Measurements from ENCODE around the gene XRCC4. TPM values are rescaled to one million over a fixed set of nuclear protein-coding genes. Genes with fewer than 3 reads are reported as not detected.

XRCC4 gene
- total and polyA plus RNA-seq, 2 of the 13 experiments (the other 11 are each of a cell fraction or from before 2014, with no cell fraction given): 2.8 to 12.6 TPM

DNA sequence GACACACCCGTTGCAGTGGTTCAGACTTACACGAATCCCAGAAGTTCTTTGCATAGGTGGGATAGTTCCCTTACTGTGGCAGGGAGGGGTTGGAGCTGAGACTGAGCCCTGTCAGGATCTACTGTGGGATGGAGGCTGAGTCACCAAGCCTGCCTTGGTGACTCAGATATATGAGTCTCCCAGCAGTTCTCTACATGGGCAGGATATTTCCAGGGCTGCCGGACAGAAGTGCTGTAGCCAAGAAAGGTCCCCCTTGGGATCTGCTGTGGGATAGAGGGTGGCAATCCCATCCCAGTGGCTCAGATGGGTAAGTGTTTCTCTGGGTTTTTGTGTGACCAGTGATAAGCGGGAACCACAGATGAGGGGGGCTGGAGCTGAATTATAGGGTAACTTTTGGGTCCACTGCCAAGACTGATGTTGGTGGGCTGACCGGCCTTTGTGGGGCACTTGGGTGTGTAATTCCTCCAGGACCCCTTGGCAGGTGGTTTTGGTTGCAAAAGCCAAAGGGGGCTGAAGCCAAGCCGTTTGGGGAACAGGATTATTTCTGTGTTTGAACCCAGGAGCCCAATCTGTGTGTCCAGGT, 18.7 kb downstream of the XRCC4 start:
- H3K27me3 ChIP-seq (ENCODE audit: control insufficient read depth in 1 of 2, insufficient read depth in 2 of 2, low read length in 2 of 2): no peaks in the 10 kb centered on the region
- no peaks in the 10 kb centered on the region for H4K20me1 ChIP-seq (ENCODE audit: insufficient read depth, low read length)
- intact Hi-C loops (cut with micrococcal nuclease; ENCODE audit: unreplicated experiment) (no loop called here), in situ Hi-C loops (cut with HindIII; ENCODE audit: extremely low pct_ligation_motif_present, low pct_unique_long_range_greater_than_20kb) (loop anchor here (25.0 kb wide), 2 partner anchors 466 to 734 kb away; no protein-coding TSS in a partner anchor)
- ChIA-PET POLR2A (no interaction called here), CTCF (ENCODE audit: low intra/inter-chr PET ratio, low total read pairs) (no interaction called here)
- H3K9me3 ChIP-seq (ENCODE audit: low read length): peaks cover 13% of the 10 kb centered on the region; the same call in 1 of the 2 replicates
- H2AFZ ChIP-seq (ENCODE audit: low read length): no peak overlapping the region
- TF ChIP-seq FOSL2 (CRISPR knock-in tag; IDR thresholded peaks at IDR 0.05) (peak; percentile 70), ZNF7 (CRISPR knock-in tag; IDR thresholded peaks at IDR 0.05) (no peak)
- H3K4me1 ChIP-seq (ENCODE audit: insufficient read depth, low read length): peaks cover 22% of the 10 kb centered on the region
- ATAC-seq (peak; percentile 70), DNase-seq (ENCODE audit: low spot score) (peak; percentile 28), FAIRE-seq (no peak)
- no peak overlapping the region for H3K4me3 ChIP-seq (replicated peaks in 1 of 3; ENCODE audit: insufficient read depth in 1 of 3, low read depth in 2 of 3, low read length in 3 of 3)
- no peak overlapping the region for H3K9ac ChIP-seq (ENCODE audit: insufficient read depth, low read depth, low read length)
- no peak overlapping the region for H3K27ac ChIP-seq (ENCODE audit: extremely low read length, insufficient read depth, low read length)
- no peaks in the 10 kb centered on the region for H3K36me3 ChIP-seq (replicated peaks in 1 of 2; ENCODE audit: control insufficient read depth in 1 of 2, insufficient read depth in 2 of 2, low read length in 2 of 2)
- H3K4me2 ChIP-seq (ENCODE audit: low read depth, low read length): no peak overlapping the region
- no TSS peak for BruUV-seq (replicated peaks)
- H3K79me2 ChIP-seq (ENCODE audit: insufficient read depth, low read length): no peaks in the 10 kb centered on the region
- 88% methylated on average over 5 of the region's 6 CpGs for WGBS (ENCODE audit: low lambda C conversion rate)

DNA sequence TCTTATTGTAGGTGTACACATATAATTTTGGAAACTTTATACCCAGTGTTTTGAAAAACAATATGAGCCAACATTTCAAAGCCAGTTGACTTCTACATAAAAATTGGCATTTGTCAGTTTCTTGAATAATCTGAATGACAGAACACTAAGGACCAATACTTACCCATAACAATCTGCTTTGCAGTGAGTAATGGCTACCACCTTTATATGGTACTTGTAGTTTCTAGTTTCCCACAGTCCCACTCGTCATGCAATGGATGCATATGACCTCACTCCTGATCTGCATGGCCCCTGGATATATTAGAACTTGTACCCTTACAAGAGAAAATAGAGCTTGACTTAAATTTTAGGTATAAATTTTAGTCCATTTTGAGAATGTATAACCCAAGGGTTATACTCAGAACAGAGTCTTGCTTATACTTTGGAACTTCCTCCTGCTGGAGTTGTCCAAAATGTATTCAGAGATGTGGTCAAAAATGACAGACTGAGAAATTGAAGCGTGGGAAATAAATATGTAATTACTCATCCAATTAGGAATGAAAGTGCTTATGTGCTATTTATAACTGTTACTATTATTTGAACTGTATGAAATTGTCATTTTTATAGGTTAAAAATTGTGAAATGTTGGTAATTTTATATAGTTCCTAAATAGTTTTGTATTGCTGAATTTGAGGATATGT, 19.5 kb downstream of the XRCC4 start:
- POLR2A ChIA-PET: no interaction called here
- H3K27ac ChIP-seq (ENCODE audit: extremely low read length, insufficient read depth, low read length): no peak overlapping the region
- peaks cover 22% of the 10 kb centered on the region for H3K4me1 ChIP-seq (ENCODE audit: insufficient read depth, low read length)
- H2AFZ ChIP-seq (ENCODE audit: low read length): no peak overlapping the region
- peaks cover 13% of the 10 kb centered on the region; the same call in 1 of the 2 replicates for H3K9me3 ChIP-seq (ENCODE audit: low read length)
- CTCF ChIA-PET (ENCODE audit: low intra/inter-chr PET ratio, low total read pairs): no interaction called here
- no peaks in the 10 kb centered on the region for H3K79me2 ChIP-seq (ENCODE audit: insufficient read depth, low read length)
- H3K36me3 ChIP-seq (replicated peaks in 1 of 2; ENCODE audit: control insufficient read depth in 1 of 2, insufficient read depth in 2 of 2, low read length in 2 of 2): no peaks in the 10 kb centered on the region
- DNase-seq (ENCODE audit: low spot score) (no peak), ATAC-seq (no peak), FAIRE-seq (no peak)
- H3K4me2 ChIP-seq (ENCODE audit: low read depth, low read length): no peak overlapping the region
- in situ Hi-C loops (cut with HindIII; ENCODE audit: extremely low pct_ligation_motif_present, low pct_unique_long_range_greater_than_20kb) (loop anchor here (25.0 kb wide), 2 partner anchors 466 to 734 kb away; no protein-coding TSS in a partner anchor), intact Hi-C loops (cut with micrococcal nuclease; ENCODE audit: unreplicated experiment) (no loop called here)
- 97% methylated on average over 2 of the region's 2 CpGs for WGBS (ENCODE audit: low lambda C conversion rate)
- no peaks in the 10 kb centered on the region for H3K27me3 ChIP-seq (ENCODE audit: control insufficient read depth in 1 of 2, insufficient read depth in 2 of 2, low read length in 2 of 2)
- no peak overlapping the region for H3K9ac ChIP-seq (ENCODE audit: insufficient read depth, low read depth, low read length)
- BruUV-seq (replicated peaks): no TSS peak
- no peaks in the 10 kb centered on the region for H4K20me1 ChIP-seq (ENCODE audit: insufficient read depth, low read length)
- H3K4me3 ChIP-seq (replicated peaks in 1 of 3; ENCODE audit: insufficient read depth in 1 of 3, low read depth in 2 of 3, low read length in 3 of 3): no peak overlapping the region
- TF ChIP-seq ZNF296 (CRISPR knock-in tag; conservative IDR thresholded peaks at IDR 0.05): no peak
- no peak for TF ChIP-seq HMG20A (CRISPR knock-in tag; IDR thresholded peaks at IDR 0.05; ENCODE audit: borderline replicate concordance)
- no peak for TF ChIP-seq AGO2 (optimal IDR thresholded peaks at IDR 0.05; ENCODE audit: low read depth, low read length)
- TF ChIP-seq MYC (CRISPR knock-in tag; IDR thresholded peaks at IDR 0.05; ENCODE audit: borderline replicate concordance): no peak
- no peak for TF ChIP-seq RFX1 (IDR thresholded peaks at IDR 0.05)
- TF ChIP-seq ZNF451 (CRISPR knock-in tag; IDR thresholded peaks at IDR 0.05): no peak
- no peak for TF ChIP-seq RFX5 (IDR thresholded peaks at IDR 0.05; ENCODE audit: low read depth, low read length)
- TF ChIP-seq, protein P1, sequence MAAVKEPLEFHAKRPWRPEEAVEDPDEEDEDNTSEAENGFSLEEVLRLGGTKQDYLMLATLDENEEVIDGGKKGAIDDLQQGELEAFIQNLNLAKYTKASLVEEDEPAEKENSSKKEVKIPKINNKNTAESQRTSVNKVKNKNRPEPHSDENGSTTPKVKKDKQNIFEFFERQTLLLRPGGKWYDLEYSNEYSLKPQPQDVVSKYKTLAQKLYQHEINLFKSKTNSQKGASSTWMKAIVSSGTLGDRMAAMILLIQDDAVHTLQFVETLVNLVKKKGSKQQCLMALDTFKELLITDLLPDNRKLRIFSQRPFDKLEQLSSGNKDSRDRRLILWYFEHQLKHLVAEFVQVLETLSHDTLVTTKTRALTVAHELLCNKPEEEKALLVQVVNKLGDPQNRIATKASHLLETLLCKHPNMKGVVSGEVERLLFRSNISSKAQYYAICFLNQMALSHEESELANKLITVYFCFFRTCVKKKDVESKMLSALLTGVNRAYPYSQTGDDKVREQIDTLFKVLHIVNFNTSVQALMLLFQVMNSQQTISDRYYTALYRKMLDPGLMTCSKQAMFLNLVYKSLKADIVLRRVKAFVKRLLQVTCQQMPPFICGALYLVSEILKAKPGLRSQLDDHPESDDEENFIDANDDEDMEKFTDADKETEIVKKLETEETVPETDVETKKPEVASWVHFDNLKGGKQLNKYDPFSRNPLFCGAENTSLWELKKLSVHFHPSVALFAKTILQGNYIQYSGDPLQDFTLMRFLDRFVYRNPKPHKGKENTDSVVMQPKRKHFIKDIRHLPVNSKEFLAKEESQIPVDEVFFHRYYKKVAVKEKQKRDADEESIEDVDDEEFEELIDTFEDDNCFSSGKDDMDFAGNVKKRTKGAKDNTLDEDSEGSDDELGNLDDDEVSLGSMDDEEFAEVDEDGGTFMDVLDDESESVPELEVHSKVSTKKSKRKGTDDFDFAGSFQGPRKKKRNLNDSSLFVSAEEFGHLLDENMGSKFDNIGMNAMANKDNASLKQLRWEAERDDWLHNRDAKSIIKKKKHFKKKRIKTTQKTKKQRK (IDR thresholded peaks at IDR 0.05; ENCODE audit: low read length): no peak
- TF ChIP-seq NFATC3 (CRISPR knock-in tag; IDR thresholded peaks at IDR 0.05): no peak
- TF ChIP-seq BORCS8-MEF2B (CRISPR knock-in tag; IDR thresholded peaks at IDR 0.05): no peak
- TF ChIP-seq ZNF343 (CRISPR knock-in tag; IDR thresholded peaks at IDR 0.05): no peak
- TF ChIP-seq, protein P2, sequence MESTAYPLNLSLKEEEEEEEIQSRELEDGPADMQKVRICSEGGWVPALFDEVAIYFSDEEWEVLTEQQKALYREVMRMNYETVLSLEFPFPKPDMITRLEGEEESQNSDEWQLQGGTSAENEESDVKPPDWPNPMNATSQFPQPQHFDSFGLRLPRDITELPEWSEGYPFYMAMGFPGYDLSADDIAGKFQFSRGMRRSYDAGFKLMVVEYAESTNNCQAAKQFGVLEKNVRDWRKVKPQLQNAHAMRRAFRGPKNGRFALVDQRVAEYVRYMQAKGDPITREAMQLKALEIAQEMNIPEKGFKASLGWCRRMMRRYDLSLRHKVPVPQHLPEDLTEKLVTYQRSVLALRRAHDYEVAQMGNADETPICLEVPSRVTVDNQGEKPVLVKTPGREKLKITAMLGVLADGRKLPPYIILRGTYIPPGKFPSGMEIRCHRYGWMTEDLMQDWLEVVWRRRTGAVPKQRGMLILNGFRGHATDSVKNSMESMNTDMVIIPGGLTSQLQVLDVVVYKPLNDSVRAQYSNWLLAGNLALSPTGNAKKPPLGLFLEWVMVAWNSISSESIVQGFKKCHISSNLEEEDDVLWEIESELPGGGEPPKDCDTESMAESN (CRISPR knock-in tag; conservative IDR thresholded peaks at IDR 0.05): no peak
